Keratinocyte (primary cell): ENCODE measurements around the gene WRNIP1. TPM values are rescaled to one million over a fixed set of nuclear protein-coding genes. Genes with fewer than 3 reads are reported as not detected.

ENCODE experiments used
- DNase-seq: peaks from one replicate; pipeline ENCODE4 v3.0.0-alpha.2; 2011; ENCODE audit warnings: low read depth, missing footprints, low spot score
- FAIRE-seq: peaks from 2 replicates; lab custom pipeline; 2011; peaks lifted over from hg19 to GRCh38; lab: Jason Lieb, UNC
- H2AFZ ChIP-seq: 2 replicates; pipeline ENCODE4 v1.6.0; 2012; ENCODE audit warnings: low read length, control low read depth, inconsistent platforms; ENCODE audit not compliant: control insufficient read depth
- H3K27ac ChIP-seq: 2 replicates; pipeline ENCODE4 v1.5.1; 2011; ENCODE audit warnings: low read length; ENCODE audit not compliant: control insufficient read depth, insufficient read depth
- H3K27me3 ChIP-seq: 3 replicates; pipeline ENCODE4 v1.6.0; 2011; ENCODE audit warnings: low read length; ENCODE audit not compliant: control insufficient read depth, insufficient read depth; ENCODE audit errors: extremely low read depth
- H3K36me3 ChIP-seq, 2 experiments: 2 replicates in 1 of 2; 3 replicates in 1 of 2; pipeline ENCODE4 v1.5.1; 2011; ENCODE audit warnings: low read length in 2 of 2, mild to moderate bottlenecking in 1 of 2; ENCODE audit not compliant: control insufficient read depth in 2 of 2, insufficient read depth in 2 of 2; ENCODE audit errors: extremely low read depth in 1 of 2
- H3K4me1 ChIP-seq: 3 replicates; pipeline ENCODE4 v1.5.1; 2011; ENCODE audit warnings: low read length; ENCODE audit not compliant: control insufficient read depth, insufficient read depth; ENCODE audit errors: extremely low read depth
- H3K4me2 ChIP-seq: 3 replicates; pipeline ENCODE4 v1.6.0; 2011; ENCODE audit warnings: low read depth, low read length; ENCODE audit not compliant: control insufficient read depth, insufficient read depth; ENCODE audit errors: extremely low read depth
- H3K4me3 ChIP-seq, 3 experiments: fragments of 200-600 bp in 1 of 3; sonication (generic) in 1 of 3; 2 replicates in 2 of 3; 3 replicates in 1 of 3; pipeline ENCODE4 v1.5.1; 2011 to 2016; ENCODE audit warnings: low read length in 3 of 3, mild to moderate bottlenecking in 3 of 3, control low read depth in 2 of 3, inconsistent platforms in 1 of 3, low read depth in 1 of 3, mixed read lengths in 1 of 3, mixed run types in 1 of 3, moderate library complexity in 1 of 3; ENCODE audit not compliant: control insufficient read depth in 2 of 3, insufficient read depth in 2 of 3; ENCODE audit errors: extremely low read depth in 1 of 3
- H3K79me2 ChIP-seq: 2 replicates; pipeline ENCODE4 v1.6.0; 2012; ENCODE audit warnings: low read length; ENCODE audit not compliant: control insufficient read depth, insufficient read depth
- H3K9ac ChIP-seq: 3 replicates; pipeline ENCODE4 v1.6.0; 2011; ENCODE audit warnings: low read length; ENCODE audit not compliant: control insufficient read depth, insufficient read depth; ENCODE audit errors: extremely low read depth
- H3K9me1 ChIP-seq: 3 replicates; pipeline ENCODE4 v1.6.0; 2011; ENCODE audit warnings: low read length; ENCODE audit not compliant: control insufficient read depth, insufficient read depth; ENCODE audit errors: extremely low read depth
- H3K9me3 ChIP-seq: 2 replicates; pipeline ENCODE4 v1.5.1; 2012; ENCODE audit warnings: low read depth, low read length; ENCODE audit not compliant: control insufficient read depth
- H4K20me1 ChIP-seq: 3 replicates; pipeline ENCODE4 v1.6.0; 2011; ENCODE audit warnings: low read length; ENCODE audit not compliant: control insufficient read depth, insufficient read depth; ENCODE audit errors: extremely low read depth
- EZH2 ChIP-seq: IDR thresholded peaks from one replicate; pipeline ENCODE4 v1.6.1; 2012; ENCODE audit warnings: inconsistent platforms, mild to moderate bottlenecking, low read length, moderate library complexity
- dilution Hi-C: fragments of 300-500 bp; cut with MboI; formaldehyde crosslinking; loops from one replicate; pipeline ENCODE4 v1.7.0; 2020; ENCODE audit warnings: low sequenced_read_pairs; ENCODE audit not compliant: extremely low pct_ligation_motif_present
- polyA plus RNA-seq, 5 experiments: library from polyadenylated mRNA; depleted of rRNA in 3 of 5; stranded (reverse) in 3 of 5; stranded (forward) in 1 of 5; unstranded in 1 of 5; fragments of >200 nt; gene quantifications; 1 replicate in 1 of 5; 2 replicates in 3 of 5; 3 replicates in 1 of 5; pipeline versions ENCODE4 v1.2.1 to v1.2.3, GENCODE V29; 2011 to 2012; ENCODE audit warnings: missing spikeins in 2 of 5, low read depth in 1 of 5, low replicate concordance in 1 of 5
- TF ChIP-seq, protein P1 (sequence below), 3 experiments: IDR thresholded peaks in 1 of 3; conservative IDR thresholded peaks in 1 of 3; optimal IDR thresholded peaks in 1 of 3; 2 replicates in 2 of 3; 3 replicates in 1 of 3; pipeline versions ENCODE3 to v1.5.1; 2011; ENCODE audit warnings: low read length in 3 of 3, mild to moderate bottlenecking in 3 of 3, moderate library complexity in 2 of 3, control low read depth in 1 of 3, inconsistent platforms in 1 of 3; ENCODE audit not compliant: insufficient read depth in 2 of 3; ENCODE audit errors: extremely low read depth in 1 of 3

WRNIP1 gene
- polyA plus RNA-seq, 1 donor (not counting 4 experiments of a cell fraction or from before 2014, with no cell fraction given), result 52.3 TPM

DNA sequence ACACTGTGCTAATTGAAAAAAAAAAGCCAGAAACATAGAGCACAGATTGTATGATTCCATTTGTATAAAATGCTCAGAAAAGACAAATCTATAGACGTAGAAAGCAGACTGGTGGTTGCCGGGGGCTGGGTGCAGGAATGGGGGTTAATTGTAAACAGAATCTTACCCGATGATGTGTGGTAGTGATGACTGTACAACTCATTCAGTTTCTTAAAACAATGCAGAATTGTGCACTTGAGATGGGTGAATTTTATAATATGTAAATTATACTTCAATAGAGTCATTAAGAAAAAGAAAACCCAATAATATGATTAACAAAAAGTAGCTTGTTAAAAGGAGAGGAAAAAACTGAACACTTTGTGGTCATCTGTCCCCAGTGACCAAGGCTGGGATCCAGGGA is 10.8 kb upstream of the WRNIP1 start:
- Histone ChIP-seq H2AFZ (no peak overlapping the region), H3K27ac (no peak overlapping the region), H3K4me3 (no peak overlapping the region), H3K9ac (no peak overlapping the region), H3K9me1 (no peaks in the 10 kb centered on the region), H3K9me3 (no peaks in the 10 kb centered on the region), H4K20me1 (no peaks in the 10 kb centered on the region), H3K36me3 (no peaks in the 10 kb centered on the region), H3K27me3 (no peaks in the 10 kb centered on the region), H3K4me1 (no peaks in the 10 kb centered on the region), H3K4me2 (no peak overlapping the region), H3K79me2 (no peaks in the 10 kb centered on the region)
- no peak for DNase-seq
- dilution Hi-C loops, result no loop called here
- no peak for FAIRE-seq
- TF ChIP-seq, protein P1, sequence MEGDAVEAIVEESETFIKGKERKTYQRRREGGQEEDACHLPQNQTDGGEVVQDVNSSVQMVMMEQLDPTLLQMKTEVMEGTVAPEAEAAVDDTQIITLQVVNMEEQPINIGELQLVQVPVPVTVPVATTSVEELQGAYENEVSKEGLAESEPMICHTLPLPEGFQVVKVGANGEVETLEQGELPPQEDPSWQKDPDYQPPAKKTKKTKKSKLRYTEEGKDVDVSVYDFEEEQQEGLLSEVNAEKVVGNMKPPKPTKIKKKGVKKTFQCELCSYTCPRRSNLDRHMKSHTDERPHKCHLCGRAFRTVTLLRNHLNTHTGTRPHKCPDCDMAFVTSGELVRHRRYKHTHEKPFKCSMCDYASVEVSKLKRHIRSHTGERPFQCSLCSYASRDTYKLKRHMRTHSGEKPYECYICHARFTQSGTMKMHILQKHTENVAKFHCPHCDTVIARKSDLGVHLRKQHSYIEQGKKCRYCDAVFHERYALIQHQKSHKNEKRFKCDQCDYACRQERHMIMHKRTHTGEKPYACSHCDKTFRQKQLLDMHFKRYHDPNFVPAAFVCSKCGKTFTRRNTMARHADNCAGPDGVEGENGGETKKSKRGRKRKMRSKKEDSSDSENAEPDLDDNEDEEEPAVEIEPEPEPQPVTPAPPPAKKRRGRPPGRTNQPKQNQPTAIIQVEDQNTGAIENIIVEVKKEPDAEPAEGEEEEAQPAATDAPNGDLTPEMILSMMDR (optimal IDR thresholded peaks at IDR 0.05 in 1 of 3, IDR thresholded peaks at IDR 0.05 in 1 of 3, conservative IDR thresholded peaks at IDR 0.05 in 1 of 3; ENCODE audit: extremely low read depth in 1 of 3, insufficient read depth in 2 of 3, low read length in 3 of 3), result no peak
- no peak for TF ChIP-seq EZH2

GRCh38 chr6:2754911-2755310 is 10.3 kb upstream of the WRNIP1 start:
- Histone ChIP-seq H3K4me1 (no peaks in the 10 kb centered on the region), H2AFZ (no peak overlapping the region), H3K9me3 (no peaks in the 10 kb centered on the region), H3K4me2 (no peak overlapping the region), H4K20me1 (no peaks in the 10 kb centered on the region), H3K9ac (no peak overlapping the region), H3K4me3 (no peak overlapping the region), H3K9me1 (no peaks in the 10 kb centered on the region), H3K79me2 (no peaks in the 10 kb centered on the region), H3K27ac (no peak overlapping the region), H3K36me3 (no peaks in the 10 kb centered on the region), H3K27me3 (no peaks in the 10 kb centered on the region)
- DNase-seq (no peak), FAIRE-seq (no peak)
- TF ChIP-seq, protein P1 (optimal IDR thresholded peaks at IDR 0.05 in 1 of 3, IDR thresholded peaks at IDR 0.05 in 1 of 3, conservative IDR thresholded peaks at IDR 0.05 in 1 of 3; ENCODE audit: extremely low read depth in 1 of 3, insufficient read depth in 2 of 3, low read length in 3 of 3), result no peak
- no peak for TF ChIP-seq EZH2
- dilution Hi-C loops, result no loop called here
